Erythroblast (primary cell): Measurements from ENCODE around the gene C2orf92.

Experiments used
- GATA1 ChIP-seq: IDR thresholded peaks from 2 replicates; pipeline ENCODE4 v1.6.1; 2011; ENCODE audit warnings: low read depth, mild to moderate bottlenecking, control low read depth, low read length, moderate library complexity
- POLR2A ChIP-seq: IDR thresholded peaks from 2 replicates; pipeline ENCODE4 v1.6.1; 2011; ENCODE audit warnings: mild to moderate bottlenecking, low read length

DNA sequence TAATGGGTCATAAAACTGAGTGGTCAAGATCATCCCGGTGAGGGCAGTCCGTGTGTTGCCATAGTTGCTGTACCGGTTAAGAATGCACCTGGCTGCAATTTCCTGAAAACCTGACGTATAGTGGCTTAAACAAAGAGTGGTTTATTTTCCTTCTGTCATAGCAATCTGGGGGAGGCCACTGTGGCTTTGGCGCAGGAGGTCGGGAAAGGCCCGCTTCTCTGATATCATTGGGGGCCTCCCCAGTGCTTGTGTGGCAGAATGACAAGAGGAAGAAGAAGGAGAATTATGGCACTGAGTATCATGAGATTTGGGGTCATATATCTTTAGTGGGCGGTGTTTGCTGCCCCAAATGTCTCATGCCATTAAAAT is 4.4 kb downstream of the C2orf92 start:
- TF ChIP-seq POLR2A (no peak), GATA1 (no peak)
